Muscle of back (tissue), 11 donors: ENCODE data around the gene APOL1. TPM values are rescaled to one million over a fixed set of nuclear protein-coding genes. Genes with fewer than 3 reads are reported as not detected.

Source experiments
- DNase-seq, 3 donors: peaks; one replicate each; pipeline versions ENCODE4 v3.0.0 to v3.0.0-alpha.2; 2013
- polyA plus RNA-seq, 10 donors: library from polyadenylated mRNA; unstranded; fragments of 120-200 nt; gene quantifications; one replicate each; pipeline ENCODE4 v1.2.1, GENCODE V29; 2013; ENCODE audit not compliant: insufficient read length in 10 of 10

The APOL1 gene
- polyA plus RNA-seq, 10 donors = 2.3 to 5.1 (median 3.7) TPM

DNA sequence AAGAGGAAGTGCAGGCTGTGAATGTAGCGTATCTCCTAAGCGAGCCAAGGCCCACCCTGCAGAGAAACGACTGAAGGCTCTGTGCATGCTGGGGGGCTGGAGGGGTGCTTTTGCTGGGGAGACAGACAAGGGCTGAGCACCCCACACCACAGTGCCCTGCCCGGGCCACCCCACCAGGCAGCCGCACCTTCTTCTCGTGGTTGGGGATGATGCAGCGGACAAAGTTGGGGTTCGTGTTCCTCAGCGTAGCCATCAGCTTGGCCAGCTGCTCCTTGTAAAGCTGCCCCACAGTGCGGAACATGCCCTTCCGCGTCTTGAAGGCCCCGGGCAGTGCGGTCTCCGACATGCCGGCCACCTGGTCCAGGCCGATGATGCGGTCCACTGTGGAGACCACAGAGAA is 53.3 kb downstream of the APOL1 start:
- DNase-seq = no peak

DNA sequence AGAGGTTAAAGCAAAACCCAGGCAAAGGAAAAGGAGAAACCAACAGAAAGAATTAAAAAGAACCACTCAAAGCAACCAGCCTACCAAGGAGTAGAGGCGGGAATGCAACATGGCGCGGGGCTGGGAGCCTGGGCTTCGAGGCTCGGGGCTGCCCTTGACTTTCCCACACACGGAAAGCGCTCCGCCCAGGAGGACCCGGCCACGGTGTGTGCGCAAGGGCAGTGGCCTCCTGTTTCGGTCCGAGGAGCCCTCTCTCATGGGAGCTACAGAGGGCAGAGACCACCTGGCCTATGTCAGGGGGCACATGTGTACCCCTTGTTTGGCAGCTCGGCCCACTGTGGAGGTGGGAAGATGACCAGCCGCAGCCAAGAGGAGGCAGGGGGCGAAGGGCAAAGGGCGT is 55.9 kb downstream of the APOL1 start:
- DNase-seq = no peak

DNA sequence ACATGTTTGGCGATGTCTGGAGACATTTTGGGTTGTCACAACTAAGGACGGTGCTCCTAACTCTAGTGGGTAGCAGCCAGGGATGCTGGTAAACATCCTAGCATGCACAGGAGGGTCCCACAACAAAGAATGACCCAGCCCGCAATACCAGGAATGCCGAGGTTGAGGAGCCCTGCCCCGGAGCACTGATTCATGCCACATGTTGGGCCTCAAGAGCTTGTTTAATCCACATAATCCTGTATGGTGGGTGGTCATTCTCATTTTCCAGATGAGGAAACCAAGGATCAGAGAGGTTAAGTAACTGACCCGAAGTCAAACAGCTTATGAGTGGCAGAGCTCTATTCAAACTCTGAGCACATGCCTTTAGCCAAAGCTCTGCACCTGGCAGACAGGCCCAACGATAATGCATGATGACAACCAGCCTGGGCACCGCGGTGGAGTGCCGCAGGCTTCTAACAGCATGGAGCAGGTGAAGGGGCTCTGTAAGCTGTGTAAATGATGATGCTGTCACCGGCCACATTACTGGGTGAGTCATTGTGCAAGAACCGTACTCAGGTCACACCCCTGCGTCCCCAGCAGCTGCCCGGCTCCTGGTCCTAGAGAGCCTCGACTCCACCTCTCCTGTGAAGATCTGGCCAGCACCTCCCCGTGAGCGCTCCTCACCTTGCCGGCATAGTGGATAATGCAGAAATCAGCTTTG is 58.6 kb downstream of the APOL1 start:
- no peak for DNase-seq

DNA sequence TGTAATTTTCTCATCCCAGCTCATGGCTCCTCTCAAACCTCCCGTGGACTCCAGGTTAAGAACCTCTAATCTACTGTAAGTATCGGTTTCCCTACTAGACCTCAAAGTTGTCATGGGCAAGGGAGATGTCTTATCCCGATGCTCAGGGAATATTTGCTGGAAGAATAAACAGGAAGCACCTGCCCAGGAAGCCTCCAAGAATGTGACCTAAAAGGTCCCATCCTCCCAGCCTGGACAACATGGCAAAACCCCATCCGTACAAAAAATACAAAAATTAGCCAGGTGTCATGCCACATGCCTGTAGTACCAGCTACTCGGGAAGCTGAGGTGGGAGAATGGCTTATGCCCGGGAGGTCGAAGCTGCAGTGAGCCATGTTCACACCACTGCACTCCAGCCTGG is 62.4 kb downstream of the APOL1 start:
- DNase-seq = no peak

DNA sequence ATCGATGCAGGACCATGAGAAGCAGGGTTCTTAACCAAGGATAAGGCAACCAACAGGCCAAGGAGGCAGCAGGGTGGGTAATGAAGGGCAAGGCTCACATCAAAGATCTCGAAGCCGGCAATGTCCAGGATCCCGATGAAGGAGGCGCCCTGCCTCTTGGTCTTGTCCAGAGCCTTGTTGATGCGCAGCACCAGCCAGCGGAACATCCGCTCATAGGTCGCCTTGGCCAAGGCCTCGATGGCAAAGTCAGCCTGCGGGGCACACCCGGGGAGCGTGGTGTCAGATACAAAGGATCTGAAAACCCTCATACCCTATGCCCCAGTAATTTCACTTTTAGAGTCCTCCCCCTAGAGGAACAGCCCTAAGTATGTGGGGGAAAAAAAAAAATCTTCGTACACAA is 63.5 kb downstream of the APOL1 start:
- no peak for DNase-seq

Other genes with a start within 250 kb of the APOL1 start
- gene RBFOX2, start 224.3 kb upstream of the APOL1 start, polyA plus RNA-seq = 100 to 1,000 TPM; 159 to 231 (median 186) TPM
- gene APOL3, start 92.4 kb upstream of the APOL1 start, polyA plus RNA-seq = 10 to 100 TPM in 7 of 10 donors, 1 to 10 TPM in 3; 6.6 to 17.1 (median 12.7) TPM
- gene APOL4, start 51.3 kb upstream of the APOL1 start, polyA plus RNA-seq = 10 to 100 TPM in 9 of 10 donors, 1 to 10 TPM in 1; 5.3 to 24.4 (median 17.1) TPM
- gene APOL2, start 13.6 kb upstream of the APOL1 start, polyA plus RNA-seq = 10 to 100 TPM; 14.9 to 25.2 (median 18.4) TPM
- 100 to 1,000 TPM in 5 of 10 donors, 10 to 100 TPM in 5; 89.8 to 154 (median 103) TPM for gene MYH9, start 134.8 kb downstream of the APOL1 start, polyA plus RNA-seq
- 100 to 1,000 TPM in 8 of 10 donors, 10 to 100 TPM in 2; 92.9 to 113 (median 108) TPM for gene TXN2, start 228.5 kb downstream of the APOL1 start, polyA plus RNA-seq